Measurements from ENCODE around the gene MATCAP1.

MATCAP1 gene

GRCh38 chr16:67156143-67156844 lies 27.5 kb downstream of the MATCAP1 start:
- DNase-seq (ENCODE audit: low spot score) = no peak

GRCh38 chr16:67155295-67156142 lies 28.2 kb downstream of the MATCAP1 start:
- DNase-seq (ENCODE audit: low spot score) = peak; percentile 75

GRCh38 chr16:67154578-67155294 lies 29.0 kb downstream of the MATCAP1 start:
- DNase-seq (ENCODE audit: low spot score) = no peak

- DNase-seq (ENCODE audit: low spot score) = no peak
Observed at GRCh38 chr16:67151431-67152097, 32.2 kb downstream of the MATCAP1 start.

GRCh38 chr16:67150833-67151396 lies 32.8 kb downstream of the MATCAP1 start, which contains the start of gene B3GNT9:
B3GNT9 (minus strand) TSS chr16:67150998; CDS start chr16:67150485, 513 bp downstream.
- peak; percentile 41 for DNase-seq (ENCODE audit: low spot score)

GRCh38 chr16:67150047-67150832 lies 33.5 kb downstream of the MATCAP1 start:
- peak; percentile 25 for DNase-seq (ENCODE audit: low spot score)

- DNase-seq (ENCODE audit: low spot score) = no peak
Observed at GRCh38 chr16:67149276-67150046, 34.3 kb downstream of the MATCAP1 start.

- no peak for DNase-seq (ENCODE audit: low spot score)
Observed at GRCh38 chr16:67148656-67149275, 35.0 kb downstream of the MATCAP1 start.

GRCh38 chr16:67148221-67148620 lies 35.5 kb downstream of the MATCAP1 start:
- no peak for DNase-seq (ENCODE audit: low spot score)

GRCh38 chr16:67147437-67148140 lies 36.2 kb downstream of the MATCAP1 start:
- no peak for DNase-seq (ENCODE audit: low spot score)

- no peak for DNase-seq (ENCODE audit: low spot score)
Observed at GRCh38 chr16:67146523-67147357, 37.0 kb downstream of the MATCAP1 start.

GRCh38 chr16:67145746-67146145 lies 38.0 kb downstream of the MATCAP1 start:
- DNase-seq (ENCODE audit: low spot score) = no peak

- no peak for DNase-seq (ENCODE audit: low spot score)
Observed at GRCh38 chr16:67144943-67145342, 38.8 kb downstream of the MATCAP1 start.

GRCh38 chr16:67142342-67142741 lies 41.4 kb downstream of the MATCAP1 start:
- no peak for DNase-seq (ENCODE audit: low spot score)

GRCh38 chr16:67141391-67141790 lies 42.4 kb downstream of the MATCAP1 start:
- no peak for DNase-seq (ENCODE audit: low spot score)

- peak; percentile 72 for DNase-seq (ENCODE audit: low spot score)
Observed at GRCh38 chr16:67137605-67138004, 46.2 kb downstream of the MATCAP1 start.

- DNase-seq (ENCODE audit: low spot score) = no peak
Observed at GRCh38 chr16:67129422-67129821, 54.3 kb downstream of the MATCAP1 start.

- no peak for DNase-seq (ENCODE audit: low spot score)
Observed at GRCh38 chr16:67128887-67129286, 54.9 kb downstream of the MATCAP1 start.
